Measurements from ENCODE around the gene CYP3A4.

DNA sequence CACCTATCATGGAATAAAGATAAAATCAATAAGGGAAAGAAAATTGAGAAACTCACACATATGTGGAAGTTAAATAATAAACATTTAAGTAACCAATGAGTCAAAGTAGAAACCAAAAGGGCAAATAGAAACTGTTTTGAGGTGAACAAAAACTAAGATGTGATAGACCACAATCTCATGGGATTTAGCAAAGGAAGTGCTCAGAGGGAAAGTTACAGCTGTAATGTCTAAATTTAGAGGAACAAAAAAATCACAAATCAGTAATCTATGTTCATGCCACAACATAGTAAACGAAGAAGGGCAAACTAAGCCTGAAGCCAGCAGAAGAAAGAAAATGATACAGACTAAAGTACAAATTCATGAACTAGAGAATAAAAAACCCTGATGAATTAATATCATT lies 16.3 kb downstream of the CYP3A4 start:
- TF ChIP-seq CTCF (CRISPR knock-in tag; IDR thresholded peaks at IDR 0.05) (no peak), CEBPB (IDR thresholded peaks at IDR 0.05; ENCODE audit: borderline replicate concordance, low read depth, low read length) (no peak), KDM1A (CRISPR knock-in tag; IDR thresholded peaks at IDR 0.05) (no peak), ZNF136 (CRISPR knock-in tag; IDR thresholded peaks at IDR 0.05; ENCODE audit: low read depth) (no peak), ZNF605 (CRISPR knock-in tag; IDR thresholded peaks at IDR 0.05) (no peak), ZNF350 (CRISPR knock-in tag; IDR thresholded peaks at IDR 0.05; ENCODE audit: borderline replicate concordance, low read depth) (no peak), ZNF7 (CRISPR knock-in tag; IDR thresholded peaks at IDR 0.05) (no peak), RFX3 (CRISPR knock-in tag; IDR thresholded peaks at IDR 0.05) (no peak), ZNF20 (CRISPR knock-in tag; IDR thresholded peaks at IDR 0.05) (no peak)
- TF ChIP-seq, protein P1, sequence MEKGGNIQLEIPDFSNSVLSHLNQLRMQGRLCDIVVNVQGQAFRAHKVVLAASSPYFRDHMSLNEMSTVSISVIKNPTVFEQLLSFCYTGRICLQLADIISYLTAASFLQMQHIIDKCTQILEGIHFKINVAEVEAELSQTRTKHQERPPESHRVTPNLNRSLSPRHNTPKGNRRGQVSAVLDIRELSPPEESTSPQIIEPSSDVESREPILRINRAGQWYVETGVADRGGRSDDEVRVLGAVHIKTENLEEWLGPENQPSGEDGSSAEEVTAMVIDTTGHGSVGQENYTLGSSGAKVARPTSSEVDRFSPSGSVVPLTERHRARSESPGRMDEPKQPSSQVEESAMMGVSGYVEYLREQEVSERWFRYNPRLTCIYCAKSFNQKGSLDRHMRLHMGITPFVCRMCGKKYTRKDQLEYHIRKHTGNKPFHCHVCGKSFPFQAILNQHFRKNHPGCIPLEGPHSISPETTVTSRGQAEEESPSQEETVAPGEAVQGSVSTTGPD (CRISPR knock-in tag; IDR thresholded peaks at IDR 0.05), result no peak

Measured in HepG2 (cell line).